Right cardiac atrium (tissue), 5 donors: ENCODE data around the gene TBKBP1. TPM values are rescaled to one million over a fixed set of nuclear protein-coding genes. Genes with fewer than 3 reads are reported as not detected.

Experiments
- ATAC-seq, 2 donors: fragments of 200-7000 bp; cut with Tn5 transposase; one replicate each; pipeline versions ENCODE4 v1.8.0 to v1.9.1; 2020; ENCODE audit warnings: moderate library complexity in 2 of 2, mild to moderate bottlenecking in 1 of 2
- DNase-seq, 3 donors: peaks; one replicate each; pipeline ENCODE4 v3.0.0-alpha.2; 2020
- H3K27ac ChIP-seq: one replicate; pipeline ENCODE4 v1.5.1; 2013; ENCODE audit warnings: mild to moderate bottlenecking, low read length, control low read depth, moderate library complexity
- H3K27me3 ChIP-seq: one replicate; pipeline ENCODE4 v1.6.1; 2013; ENCODE audit not compliant: control insufficient read depth, insufficient read depth
- H3K4me1 ChIP-seq: one replicate; pipeline ENCODE4 v1.6.1; 2013; ENCODE audit warnings: low read length; ENCODE audit not compliant: control insufficient read depth, insufficient read depth
- H3K4me3 ChIP-seq: one replicate; pipeline ENCODE4 v1.5.1; 2013; ENCODE audit warnings: low read length, control low read depth
- H3K9me3 ChIP-seq: one replicate; pipeline ENCODE4 v1.6.1; 2013; ENCODE audit warnings: low read length; ENCODE audit not compliant: control insufficient read depth
- WGBS: extraction: QIAGEN DNeasy Blood & Tissue Kit; methylation state at CpG from one replicate; pipeline ENCODE4 v1.1.7; 2013; 5-methylcytosine and 5-hydroxymethylcytosine counted together
- intact Hi-C, 4 donors: fragments of 100-400 bp; cut with DNase I; formaldehyde crosslinking; loops; one replicate each; pipeline versions ENCODE4 v1.11.0 to v1.14.0; 2022 to 2023
- polyA plus RNA-seq: library from polyadenylated mRNA; stranded (reverse); fragments of 200-250 nt; gene quantifications from one replicate; pipeline ENCODE4 v1.2.3, GENCODE V29; 2013
- total RNA-seq, 4 donors: library from RNA; stranded (reverse); fragmentation: NEBNext Ultra II Directional; extraction: Animal tissue kit (Norgen Biotek cat#: 25700); gene quantifications; one replicate each; pipeline ENCODE4 v1.2.1, GENCODE V29; 2021
- donor health status: healthy with polysubstance abuse.
- donor health status: DM: no; HTN: yes; CAD: no.
- donor health status: DM: no; HTN: no; CAD: no.
- donor health status: DM: no; HTN: yes; CAD: no; lungs with severe emphysema.
- donor health status: DM: yes; HTN: yes; CAD: no.

Gene TBKBP1
- total and polyA plus RNA-seq, 5 donors: 17.5 to 27.0 (median 21.5) TPM

DNA sequence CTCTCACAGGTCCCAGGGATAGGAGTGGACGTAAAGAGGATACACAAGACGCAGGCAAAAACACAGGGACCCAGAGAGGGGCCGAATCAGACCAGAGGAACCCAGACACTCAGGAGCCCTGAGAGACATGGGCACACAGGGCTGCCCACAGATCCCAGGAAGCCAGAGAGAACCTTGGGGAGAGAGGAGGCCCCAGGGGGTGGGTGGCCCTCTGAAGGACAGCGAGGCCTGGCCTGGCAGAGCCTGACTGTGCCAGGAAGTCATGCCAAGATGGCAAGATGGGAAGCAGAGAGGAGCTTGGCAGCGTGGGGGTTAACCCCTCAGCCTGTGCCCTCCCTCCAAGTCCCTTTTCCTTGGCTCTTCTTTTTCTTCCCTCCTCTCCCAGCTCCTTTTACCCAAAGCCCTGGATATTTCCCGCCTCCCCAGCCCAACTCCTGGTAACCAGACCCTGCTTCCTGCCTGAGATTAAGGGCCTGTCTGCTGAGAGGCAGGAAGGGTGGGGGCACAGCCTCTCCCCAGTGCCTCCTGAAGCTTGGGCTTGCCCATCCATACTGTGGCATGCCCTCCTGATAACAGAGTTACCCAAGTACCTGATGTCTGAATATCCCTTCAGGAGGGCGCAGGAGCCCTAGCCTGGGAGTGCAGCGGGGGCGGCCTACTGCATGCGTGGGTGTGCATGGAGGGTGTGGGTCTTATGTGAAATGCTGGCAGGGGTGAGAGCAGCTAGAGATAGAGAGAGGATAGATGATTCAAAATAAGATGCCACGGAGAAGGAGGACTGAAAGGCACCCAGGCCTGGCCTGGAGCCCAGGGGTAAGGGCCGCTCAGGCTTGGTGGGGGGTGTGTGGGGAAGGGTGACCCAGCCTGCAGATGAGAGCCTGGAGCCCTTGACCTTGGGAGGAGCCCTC is 33.1 kb downstream of the TBKBP1 start:
- 84% methylated on average over 12 of the region's 12 CpGs for WGBS
- intact Hi-C loops: no loop called here
- no peaks in the 10 kb centered on the region for H3K9me3 ChIP-seq
- ATAC-seq (peak; percentile 14 to 47), DNase-seq (no peak)
- H3K27me3 ChIP-seq: no peaks in the 10 kb centered on the region
- no peak overlapping the region for H3K4me3 ChIP-seq
- H3K27ac ChIP-seq: no peak overlapping the region
- H3K4me1 ChIP-seq: no peaks in the 10 kb centered on the region

- H3K9me3 ChIP-seq: no peaks in the 10 kb centered on the region
- H3K27ac ChIP-seq: no peak overlapping the region
- H3K27me3 ChIP-seq: no peaks in the 10 kb centered on the region
- ATAC-seq (no peak), DNase-seq (no peak)
- H3K4me1 ChIP-seq: no peaks in the 10 kb centered on the region
- intact Hi-C loops: no loop called here
- H3K4me3 ChIP-seq: no peak overlapping the region
- WGBS: 83% methylated on average over 9 of the region's 9 CpGs
Measured at GRCh38 chr17:47727704-47728036, 33.7 kb downstream of the TBKBP1 start.

DNA sequence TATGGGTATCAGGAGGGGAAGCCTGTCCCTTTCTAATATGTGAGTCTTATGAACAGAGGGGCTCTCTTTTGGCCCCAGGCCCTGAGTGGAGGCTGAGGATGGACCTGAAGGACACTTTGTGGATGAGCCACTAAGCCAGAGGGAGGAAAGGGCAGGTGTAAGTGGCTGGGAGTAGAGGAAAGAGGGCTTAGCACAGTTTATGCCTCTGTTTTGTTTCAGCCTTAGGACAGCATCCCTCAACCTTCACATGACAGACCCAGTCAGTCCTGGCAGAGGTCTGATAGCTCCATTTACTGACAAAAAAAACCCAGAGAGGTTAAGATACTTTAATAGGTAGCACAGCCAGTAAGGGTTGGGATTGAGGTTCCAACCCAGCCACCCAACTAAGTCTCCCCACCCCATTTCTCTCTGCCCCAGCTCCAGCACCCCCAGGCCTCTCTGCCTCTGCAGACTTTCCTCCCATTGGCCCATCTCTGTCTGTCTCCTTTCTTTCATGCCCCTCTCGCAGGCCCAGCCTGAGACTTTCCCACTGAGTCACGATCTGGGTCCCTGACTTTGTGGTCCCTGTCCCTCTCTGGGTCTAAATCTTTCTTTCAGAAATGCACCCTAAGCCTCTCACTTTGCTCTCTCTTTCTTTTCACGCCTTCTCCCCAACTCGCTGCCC is 34.4 kb downstream of the TBKBP1 start:
- Histone ChIP-seq H3K4me1 (no peaks in the 10 kb centered on the region), H3K27ac (no peak overlapping the region), H3K27me3 (no peaks in the 10 kb centered on the region), H3K9me3 (no peaks in the 10 kb centered on the region), H3K4me3 (no peak overlapping the region)
- intact Hi-C loops: no loop called here
- ATAC-seq (no peak), DNase-seq (no peak)
- WGBS: 84% methylated on average over 4 of the region's 4 CpGs

- intact Hi-C loops: no loop called here
- DNase-seq (no peak), ATAC-seq (no peak)
- Histone ChIP-seq H3K27ac (no peak overlapping the region), H3K4me1 (no peaks in the 10 kb centered on the region), H3K9me3 (no peaks in the 10 kb centered on the region), H3K27me3 (no peaks in the 10 kb centered on the region), H3K4me3 (no peak overlapping the region)
- 75% methylated on average over 8 of the region's 8 CpGs for WGBS
Measured at GRCh38 chr17:47729476-47729875, 35.5 kb downstream of the TBKBP1 start.

GRCh38 chr17:47730681-47731080 is 36.7 kb downstream of the TBKBP1 start:
- Histone ChIP-seq H3K9me3 (no peaks in the 10 kb centered on the region), H3K27ac (no peak overlapping the region), H3K27me3 (no peaks in the 10 kb centered on the region), H3K4me1 (no peaks in the 10 kb centered on the region), H3K4me3 (no peak overlapping the region)
- DNase-seq: no peak
- ATAC-seq: no peak
- 80% methylated on average over 4 of the region's 4 CpGs for WGBS
- intact Hi-C loops: no loop called here

DNA sequence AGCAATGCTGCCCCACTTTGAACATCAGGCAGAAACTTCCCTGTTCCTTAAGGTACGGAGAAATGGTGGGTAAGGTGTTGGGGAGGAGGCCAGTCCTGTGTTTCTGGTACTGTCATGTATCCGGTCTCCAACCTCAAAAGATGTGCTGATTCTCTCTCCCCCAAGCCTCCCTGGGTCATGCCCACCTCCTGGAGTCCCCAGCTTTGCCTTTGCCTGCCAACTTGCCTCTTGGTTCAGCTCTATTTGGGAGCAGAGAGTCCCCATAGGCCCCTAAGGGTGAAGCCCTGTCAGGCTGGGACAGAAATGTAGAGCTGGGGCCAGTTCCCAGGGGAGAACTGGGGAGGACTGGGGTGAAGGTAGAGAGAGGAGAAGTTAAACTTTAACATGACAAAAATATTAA is 37.4 kb downstream of the TBKBP1 start:
- H3K27ac ChIP-seq: no peak overlapping the region
- WGBS: 89% methylated on average over 2 of the region's 2 CpGs
- H3K4me1 ChIP-seq: no peaks in the 10 kb centered on the region
- intact Hi-C loops: no loop called here
- H3K4me3 ChIP-seq: no peak overlapping the region
- H3K27me3 ChIP-seq: no peaks in the 10 kb centered on the region
- DNase-seq: no peak
- no peak for ATAC-seq
- no peaks in the 10 kb centered on the region for H3K9me3 ChIP-seq

DNA sequence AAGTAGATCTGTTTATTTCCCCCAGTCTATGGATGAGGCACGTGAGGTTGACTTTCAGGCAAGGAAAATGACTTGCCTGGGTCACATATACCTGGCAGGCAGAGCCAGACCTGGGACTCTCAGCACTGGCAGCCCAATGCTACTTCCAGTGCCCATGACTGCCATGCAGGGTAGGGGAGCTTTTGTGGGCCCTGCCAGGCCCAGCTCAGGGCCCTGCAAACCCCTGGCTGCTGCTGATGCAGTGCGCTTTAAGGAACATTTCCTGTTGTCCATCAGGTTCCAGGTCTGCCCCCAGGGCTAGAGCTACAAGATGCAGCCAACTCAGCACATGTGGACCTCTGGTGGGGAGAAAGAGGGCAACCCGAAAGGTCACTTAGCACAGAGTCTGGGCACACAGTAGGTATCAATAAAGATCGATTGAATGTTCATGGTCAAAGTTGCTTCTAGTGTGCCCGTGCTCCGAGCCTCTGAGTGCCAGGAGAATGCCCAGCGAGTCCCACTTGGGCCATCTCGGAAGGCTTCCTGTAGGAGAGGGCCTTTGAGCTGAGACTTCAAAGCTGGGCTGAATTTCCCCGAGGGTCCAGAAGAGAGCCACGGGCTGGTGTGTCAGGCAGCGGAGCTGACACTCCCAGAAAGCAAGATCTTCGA is 38.6 kb downstream of the TBKBP1 start:
- 43% methylated on average over 12 of the region's 12 CpGs for WGBS
- H3K27me3 ChIP-seq: no peaks in the 10 kb centered on the region
- H3K4me1 ChIP-seq: no peaks in the 10 kb centered on the region
- DNase-seq (no peak), ATAC-seq (no peak)
- H3K4me3 ChIP-seq: peak overlapping the region; percentile 58
- H3K9me3 ChIP-seq: no peaks in the 10 kb centered on the region
- H3K27ac ChIP-seq: no peak overlapping the region
- intact Hi-C loops: no loop called here

GRCh38 chr17:47733047-47733673 is 39.2 kb downstream of the TBKBP1 start, which contains the start of gene TBX21:
TBX21 (plus strand) TSS chr17:47733236; CDS start chr17:47733455, 219 bp downstream.
- ATAC-seq (peak; percentile 76 to 80), DNase-seq (peak; percentile 65 to 87 (median 86))
- Histone ChIP-seq H3K27ac (no peak within 1 kb of the TSS), H3K9me3 (no peaks in the 10 kb centered on the region), H3K4me3 (peak within 1 kb of the TSS; percentile 58), H3K4me1 (no peaks in the 10 kb centered on the region), H3K27me3 (no peaks in the 10 kb centered on the region)
- intact Hi-C loops: no loop called here
- WGBS: under 1% methylated on average over 73 of the region's 73 CpGs

- intact Hi-C loops: no loop called here
- no peak for DNase-seq
- Histone ChIP-seq H3K9me3 (no peaks in the 10 kb centered on the region), H3K4me1 (no peaks in the 10 kb centered on the region), H3K27me3 (no peaks in the 10 kb centered on the region), H3K4me3 (peak overlapping the region; percentile 58), H3K27ac (no peak overlapping the region)
- ATAC-seq: no peak
- 8% methylated on average over 60 of the region's 60 CpGs for WGBS
Measured at GRCh38 chr17:47733674-47734410, 39.9 kb downstream of the TBKBP1 start.

DNA sequence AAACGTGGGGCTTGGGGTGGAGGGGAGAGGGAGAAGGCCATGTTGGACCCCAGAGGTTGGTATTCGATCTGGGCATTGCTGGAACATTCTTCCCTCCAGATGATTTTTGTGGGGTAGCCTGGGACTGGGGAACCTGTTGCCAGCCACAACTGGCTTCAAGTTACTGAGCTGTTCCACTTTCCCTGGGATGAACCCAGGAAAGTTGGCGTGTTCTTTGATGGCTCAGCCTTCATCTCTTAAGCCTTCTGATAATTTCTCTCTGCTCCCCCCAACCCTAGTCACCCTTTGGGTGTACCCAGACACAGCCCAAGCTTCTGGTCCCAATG is 41.1 kb downstream of the TBKBP1 start:
- Histone ChIP-seq H3K27me3 (no peaks in the 10 kb centered on the region), H3K4me3 (no peak overlapping the region), H3K4me1 (no peaks in the 10 kb centered on the region), H3K27ac (no peak overlapping the region), H3K9me3 (no peaks in the 10 kb centered on the region)
- ATAC-seq (no peak), DNase-seq (no peak)
- WGBS: 83% methylated on average over 3 of the region's 3 CpGs
- intact Hi-C loops: no loop called here
